Fibroblast of lung (primary cell): ENCODE data around the gene PDE4B. TPM values are rescaled to one million over a fixed set of nuclear protein-coding genes. Genes with fewer than 3 reads are reported as not detected.

Experiments
- DNase-seq, 2 donors: peaks; one replicate each; pipeline versions ENCODE4 v3.0.0 to v3.0.0-alpha.2; 2010; ENCODE audit warnings: low read depth in 2 of 2
- H2AFZ ChIP-seq: 2 replicates; pipeline ENCODE4 v1.5.1; 2012; ENCODE audit warnings: low read length, control low read depth, inconsistent platforms
- H3K27ac ChIP-seq: 2 replicates; pipeline ENCODE4 v1.5.1; 2011; ENCODE audit warnings: low read length, control low read depth; ENCODE audit not compliant: insufficient read depth
- H3K27me3 ChIP-seq: 2 replicates; pipeline ENCODE4 v1.5.1; 2011; ENCODE audit warnings: mild to moderate bottlenecking, low read length; ENCODE audit not compliant: control insufficient read depth, insufficient read depth
- H3K36me3 ChIP-seq: 2 replicates; pipeline ENCODE4 v1.5.1; 2011; ENCODE audit warnings: low read length; ENCODE audit not compliant: control insufficient read depth, insufficient read depth
- H3K4me1 ChIP-seq: 2 replicates; pipeline ENCODE4 v1.5.1; 2011; ENCODE audit warnings: low read length; ENCODE audit not compliant: control insufficient read depth, insufficient read depth; ENCODE audit errors: extremely low read depth
- H3K4me2 ChIP-seq: 2 replicates; pipeline ENCODE4 v1.5.1; 2011; ENCODE audit warnings: low read length, control low read depth; ENCODE audit not compliant: insufficient read depth; ENCODE audit errors: extremely low read depth
- H3K4me3 ChIP-seq, 4 experiments: fragments of 200-600 bp in 1 of 4; sonication (generic) in 1 of 4; replicated peaks in 1 of 4; 2 replicates each; pipeline ENCODE4 v1.5.1; 2011 to 2016; ENCODE audit warnings: low read length in 4 of 4, low read depth in 3 of 4, mild to moderate bottlenecking in 3 of 4, control low read depth in 2 of 4, inconsistent platforms in 1 of 4, mixed read lengths in 1 of 4; ENCODE audit not compliant: insufficient read depth in 1 of 4; ENCODE audit errors: control extremely low read depth in 1 of 4
- H3K79me2 ChIP-seq: 2 replicates; pipeline ENCODE4 v1.5.1; 2012; ENCODE audit warnings: mild to moderate bottlenecking, low read length, inconsistent platforms; ENCODE audit not compliant: control insufficient read depth, insufficient read depth
- H3K9ac ChIP-seq: 2 replicates; pipeline ENCODE4 v1.5.1; 2011; ENCODE audit warnings: mild to moderate bottlenecking, low read length, control low read depth; ENCODE audit not compliant: insufficient read depth
- H3K9me3 ChIP-seq: 2 replicates; pipeline ENCODE4 v1.5.1; 2012; ENCODE audit warnings: low read depth, low read length; ENCODE audit not compliant: control insufficient read depth, insufficient read depth
- H4K20me1 ChIP-seq: 2 replicates; pipeline ENCODE4 v1.5.1; 2011; ENCODE audit warnings: low read length; ENCODE audit not compliant: control insufficient read depth, insufficient read depth; ENCODE audit errors: extremely low read depth
- CTCF ChIP-seq, 2 donors: IDR thresholded peaks in 1 of 2; conservative IDR thresholded peaks in 1 of 2; 1 replicate in 1 of 2; 2 replicates in 1 of 2; pipeline ENCODE4 v1.5.1; 2011 to 2012; ENCODE audit warnings: low read length in 2 of 2, control low read depth in 1 of 2, inconsistent platforms in 1 of 2, low read depth in 1 of 2, mild to moderate bottlenecking in 1 of 2
- EZH2 ChIP-seq: IDR thresholded peaks from 2 replicates; pipeline ENCODE4 v1.5.1; 2012; ENCODE audit warnings: low read length, control low read depth, mild to moderate bottlenecking; ENCODE audit errors: missing control alignments
- polyA plus RNA-seq, 2 donors: library from polyadenylated mRNA; depleted of rRNA in 1 of 2; stranded (reverse) in 1 of 2; unstranded in 1 of 2; fragments of >200 nt; gene quantifications; 2 replicates each; pipeline ENCODE4 v1.2.1, GENCODE V29; 2011 to 2012; ENCODE audit warnings: missing spikeins in 1 of 2
- total RNA-seq: library from RNA; depleted of rRNA; stranded (reverse); fragments of >200 nt; gene quantifications from 2 replicates; pipeline ENCODE4 v1.2.1, GENCODE V29; 2014

The PDE4B gene
- total and polyA plus RNA-seq, 2 donors (not counting 1 experiment from before 2014, with no cell fraction given) = 3.7 to 19.8 TPM

- Histone ChIP-seq H3K27me3 (no peaks in the 10 kb centered on the region), H3K9me3 (no peaks in the 10 kb centered on the region), H3K27ac (no peak overlapping the region), H3K4me1 (no peaks in the 10 kb centered on the region), H3K36me3 (no peaks in the 10 kb centered on the region), H3K4me2 (no peak overlapping the region), H2AFZ (no peak overlapping the region), H4K20me1 (no peaks in the 10 kb centered on the region), H3K79me2 (no peaks in the 10 kb centered on the region), H3K4me3 (no peak overlapping the region), H3K9ac (no peak overlapping the region)
- peak in 1 of 2 donors; percentile 37 for DNase-seq
- TF ChIP-seq CTCF (conservative IDR thresholded peaks at IDR 0.05 in 1 of 2, IDR thresholded peaks at IDR 0.05 in 1 of 2; ENCODE audit: low read depth in 1 of 2, low read length in 2 of 2) = no peak
- TF ChIP-seq EZH2 = no peak
Measured at GRCh38 chr1:66311092-66311491, 518.4 kb downstream of the PDE4B start.

- H2AFZ ChIP-seq = no peak overlapping the region
- no peaks in the 10 kb centered on the region for H3K79me2 ChIP-seq
- TF ChIP-seq CTCF (conservative IDR thresholded peaks at IDR 0.05 in 1 of 2, IDR thresholded peaks at IDR 0.05 in 1 of 2; ENCODE audit: low read depth in 1 of 2, low read length in 2 of 2) (no peak), EZH2 (no peak)
- no peak for DNase-seq
- H4K20me1 ChIP-seq = no peaks in the 10 kb centered on the region
- no peaks in the 10 kb centered on the region for H3K9me3 ChIP-seq
- no peaks in the 10 kb centered on the region for H3K36me3 ChIP-seq
- no peak overlapping the region for H3K9ac ChIP-seq
- no peak overlapping the region for H3K27ac ChIP-seq
- H3K27me3 ChIP-seq = no peaks in the 10 kb centered on the region
- H3K4me2 ChIP-seq = no peak overlapping the region
- no peaks in the 10 kb centered on the region for H3K4me1 ChIP-seq
- no peak overlapping the region for H3K4me3 ChIP-seq
Measured at GRCh38 chr1:66311628-66312027, 518.9 kb downstream of the PDE4B start.

- TF ChIP-seq CTCF (conservative IDR thresholded peaks at IDR 0.05 in 1 of 2, IDR thresholded peaks at IDR 0.05 in 1 of 2; ENCODE audit: low read depth in 1 of 2, low read length in 2 of 2) (no peak), EZH2 (no peak)
Measured at GRCh38 chr1:66312271-66312990, 519.7 kb downstream of the PDE4B start.

More at GRCh38 chr1:66312271-66312990, 519.7 kb downstream of the PDE4B start:
- no peak overlapping the region for H3K4me2 ChIP-seq
- H3K4me1 ChIP-seq = no peaks in the 10 kb centered on the region
- no peaks in the 10 kb centered on the region for H3K36me3 ChIP-seq
- H3K4me3 ChIP-seq = no peak overlapping the region
- H3K9ac ChIP-seq = no peak overlapping the region
- H3K27me3 ChIP-seq = no peaks in the 10 kb centered on the region
- H4K20me1 ChIP-seq = no peaks in the 10 kb centered on the region
- H3K9me3 ChIP-seq = no peaks in the 10 kb centered on the region
- DNase-seq = peak in 1 of 2 donors; percentile 44
- H3K79me2 ChIP-seq = no peaks in the 10 kb centered on the region
- H3K27ac ChIP-seq = no peak overlapping the region
- H2AFZ ChIP-seq = no peak overlapping the region
